SK-N-SH (cell line): ENCODE data around the gene LSP1. TPM values are rescaled to one million over a fixed set of nuclear protein-coding genes. Genes with fewer than 3 reads are reported as not detected.

Experiments
- CTCF ChIA-PET: fragments of 300-600, 350-600 bp; formaldehyde crosslinking; extraction: SDS; loops from one replicate; lab custom pipeline; 2021; lab: Yijun Ruan, JAX
- POLR2A ChIA-PET: fragments of 350-600 bp; sonication (Branson Sonifier 250); formaldehyde crosslinking; extraction: SDS; loops from one replicate; lab custom pipeline; 2020; ENCODE audit warnings: antibody characterized with exemption, inconsistent platforms; lab: Yijun Ruan, JAX
- DNase-seq: peaks from one replicate; pipeline ENCODE4 v3.0.0; 2012
- H2AFZ ChIP-seq: fragments of 200-600 bp; sonication (generic); 2 replicates; pipeline ENCODE4 v1.8.1; 2016; ENCODE audit warnings: antibody characterized with exemption, mild to moderate bottlenecking, low read depth
- H3F3A ChIP-seq: fragments of 200-600 bp; sonication (generic); replicated peaks from 2 replicates; pipeline ENCODE3; 2016; ENCODE audit warnings: antibody characterized with exemption, mild to moderate bottlenecking; ENCODE audit not compliant: insufficient read depth
- H3K27ac ChIP-seq, 2 experiments: fragments of 200-500 bp in 1 of 2; fragments of 200-600 bp in 1 of 2; sonication (Bioruptor generic) in 1 of 2; sonication (generic), shearing (Covaris generic) in 1 of 2; 2 replicates each; pipeline versions ENCODE4 v1.5.1 to v1.6.1; 2014 to 2016; ENCODE audit warnings: low read depth in 2 of 2, inconsistent platforms in 1 of 2, low read length in 1 of 2, mild to moderate bottlenecking in 1 of 2, mixed read lengths in 1 of 2
- H3K27me3 ChIP-seq: fragments of 200-600 bp; sonication (generic), shearing (Covaris generic); 2 replicates; pipeline ENCODE4 v1.6.1; 2016; ENCODE audit warnings: mixed run types; ENCODE audit not compliant: insufficient read depth
- H3K36me3 ChIP-seq, 2 experiments: fragments of 200-500 bp in 1 of 2; fragments of 200-600 bp in 1 of 2; sonication (Bioruptor generic) in 1 of 2; sonication (generic) in 1 of 2; replicated peaks in 1 of 2; 2 replicates each; pipeline versions ENCODE3 to v1.5.1; 2014 to 2016; ENCODE audit warnings: low read length in 1 of 2, mild to moderate bottlenecking in 1 of 2; ENCODE audit not compliant: insufficient read depth in 2 of 2, control insufficient read depth in 1 of 2
- H3K4me1 ChIP-seq, 2 experiments: fragments of 200-500 bp in 1 of 2; fragments of 200-600 bp in 1 of 2; sonication (Bioruptor generic) in 1 of 2; sonication (generic), shearing (Covaris generic) in 1 of 2; 2 replicates each; pipeline versions ENCODE4 v1.5.1 to v1.6.1; 2014 to 2016; ENCODE audit warnings: low read depth in 1 of 2, low read length in 1 of 2, mixed run types in 1 of 2; ENCODE audit not compliant: insufficient read depth in 2 of 2, control insufficient read depth in 1 of 2
- H3K4me2 ChIP-seq: fragments of 200-600 bp; sonication (generic), shearing (Covaris generic); 2 replicates; pipeline ENCODE4 v1.6.1; 2017; ENCODE audit warnings: mixed run types
- H3K4me3 ChIP-seq, 2 experiments: fragments of 200-500 bp in 1 of 2; fragments of 200-600 bp in 1 of 2; sonication (Bioruptor generic) in 1 of 2; sonication (generic), shearing (Covaris generic) in 1 of 2; 2 replicates each; pipeline versions ENCODE4 v1.5.1 to v1.8.1; 2014 to 2016; ENCODE audit warnings: low read depth in 2 of 2, inconsistent platforms in 1 of 2, low read length in 1 of 2, mild to moderate bottlenecking in 1 of 2, mixed read lengths in 1 of 2, moderate library complexity in 1 of 2
- H3K79me2 ChIP-seq: fragments of 200-600 bp; sonication (generic); 2 replicates; pipeline ENCODE4 v1.8.1; 2017; ENCODE audit warnings: mild to moderate bottlenecking; ENCODE audit not compliant: insufficient read depth
- H3K9ac ChIP-seq: fragments of 200-600 bp; sonication (generic); 2 replicates; pipeline ENCODE4 v1.6.1; 2017; ENCODE audit warnings: mixed run types
- H3K9me2 ChIP-seq: fragments of 200-600 bp; sonication (generic); 2 replicates; pipeline ENCODE4 v1.6.1; 2017; ENCODE audit warnings: mixed run types
- H3K9me3 ChIP-seq: fragments of 200-600 bp; sonication (generic); 2 replicates; pipeline ENCODE4 v1.6.1; 2017; ENCODE audit warnings: mixed run types, mild to moderate bottlenecking, moderate library complexity
- H4K20me1 ChIP-seq: fragments of 200-600 bp; sonication (generic); 2 replicates; pipeline ENCODE4 v1.6.1; 2017; ENCODE audit warnings: mild to moderate bottlenecking, mixed run types; ENCODE audit not compliant: insufficient read depth
- CHD2 ChIP-seq: fragments of 150-350 bp; IDR thresholded peaks from 2 replicates; pipeline ENCODE4 v1.6.1; 2018; ENCODE audit warnings: low read length; ENCODE audit not compliant: partially characterized antibody
- ELF1 ChIP-seq: IDR thresholded peaks from 2 replicates; pipeline ENCODE4 v1.4.0; 2012
- FOSL2 ChIP-seq: IDR thresholded peaks from 2 replicates; pipeline ENCODE4 v1.4.0; 2012; ENCODE audit warnings: low read depth, mild to moderate bottlenecking, moderate library complexity, borderline replicate concordance
- FOXM1 ChIP-seq: IDR thresholded peaks from 2 replicates; pipeline ENCODE4 v1.4.0; 2012; ENCODE audit warnings: low read depth, mild to moderate bottlenecking
- GABPA ChIP-seq: IDR thresholded peaks from 2 replicates; pipeline ENCODE4 v1.4.0; 2012; ENCODE audit warnings: low read depth, mild to moderate bottlenecking
- JUND ChIP-seq: IDR thresholded peaks from 2 replicates; pipeline ENCODE4 v1.4.0; 2012
- MEF2A ChIP-seq: IDR thresholded peaks from 2 replicates; pipeline ENCODE4 v1.4.0; 2012; ENCODE audit warnings: low read depth, borderline replicate concordance
- MXI1 ChIP-seq: IDR thresholded peaks from 2 replicates; pipeline ENCODE4 v1.6.1; 2012; ENCODE audit warnings: mild to moderate bottlenecking, low read depth, low read length, improper control_type of control experiment
- NRF1 ChIP-seq: IDR thresholded peaks from 2 replicates; pipeline ENCODE4 v1.6.1; 2012; ENCODE audit warnings: low read depth, mild to moderate bottlenecking, low read length
- PBX3 ChIP-seq: IDR thresholded peaks from 2 replicates; pipeline ENCODE4; 2012
- POLR2AphosphoS5 ChIP-seq: IDR thresholded peaks from 2 replicates; pipeline ENCODE4 v1.6.1; 2012; ENCODE audit warnings: low read depth, low read length
- RAD21 ChIP-seq: IDR thresholded peaks from 2 replicates; pipeline ENCODE4 v1.6.1; 2012; ENCODE audit warnings: mild to moderate bottlenecking, low read length
- RCOR1 ChIP-seq: fragments of 150-350 bp; IDR thresholded peaks from 2 replicates; pipeline ENCODE4 v1.6.1; 2017; ENCODE audit warnings: antibody characterized with exemption, low read length
- REST ChIP-seq: IDR thresholded peaks from 2 replicates; pipeline ENCODE4 v1.6.1; 2012; ENCODE audit warnings: mild to moderate bottlenecking, low read depth, low read length, moderate library complexity
- RFX5 ChIP-seq: IDR thresholded peaks from 2 replicates; pipeline ENCODE4 v1.6.1; 2012; ENCODE audit warnings: mild to moderate bottlenecking, improper control_type of control experiment, low read length
- TAF1 ChIP-seq: IDR thresholded peaks from 2 replicates; pipeline ENCODE4 v1.6.1; 2012; ENCODE audit warnings: low read depth, mild to moderate bottlenecking, low read length, moderate library complexity, borderline replicate concordance
- TCF12 ChIP-seq: IDR thresholded peaks from 2 replicates; pipeline ENCODE4 v1.4.0; 2012
- TEAD4 ChIP-seq: IDR thresholded peaks from 2 replicates; pipeline ENCODE4 v1.4.0; 2012; ENCODE audit warnings: mild to moderate bottlenecking, borderline replicate concordance; ENCODE audit not compliant: insufficient read depth
- USF2 ChIP-seq: fragments of 150-350 bp; IDR thresholded peaks from 2 replicates; pipeline ENCODE4 v1.6.1; 2017; ENCODE audit warnings: antibody characterized with exemption, low read length, low read depth, borderline replicate concordance
- ZBTB33 ChIP-seq: IDR thresholded peaks from 2 replicates; pipeline ENCODE4 v1.4.0; 2012; ENCODE audit warnings: low read depth, borderline replicate concordance
- WGBS: methylation state at CpG from one replicate; pipeline ENCODE4 v1.1.6; 2017; ENCODE audit warnings: low lambda C conversion rate; 5-methylcytosine and 5-hydroxymethylcytosine counted together
- polyA plus RNA-seq, 3 experiments: library from polyadenylated mRNA; depleted of rRNA; stranded (reverse); fragments of >200 nt; gene quantifications; 2 replicates each; pipeline ENCODE4 v1.2.3, GENCODE V29; 2012

LSP1 gene
- polyA plus RNA-seq, 1 of the 3 experiments (the other 2 are of a cell fraction): 0.38 TPM

GRCh38 chr11:1838426-1839144 lies 14.3 kb upstream of the LSP1 start, which contains the start of gene TNNI2:
Gene TNNI2 (plus strand): TSS chr11:1838981. CDS start chr11:1839697, 716 bp downstream.
- Histone ChIP-seq H3K9ac (no peak within 1 kb of the TSS), H2AFZ (no peak within 1 kb of the TSS), H3K4me1 (peaks cover 0 to 30% of the 10 kb centered on the region in 2 experiments; a peak in 1 of 4 replicates), H3K4me2 (no peak within 1 kb of the TSS), H3K36me3 (no peaks in the 10 kb centered on the region), H3K9me3 (no peaks in the 10 kb centered on the region), H3F3A (no peaks in the 10 kb centered on the region), H4K20me1 (no peaks in the 10 kb centered on the region), H3K27ac (peak within 1 kb of the TSS in 1 of 2 experiments; percentile 60; a peak in 1 of 4 replicates), H3K27me3 (no peaks in the 10 kb centered on the region)
- 85% methylated on average over 5 of the region's 32 CpGs for WGBS
- POLR2A ChIA-PET: no interaction called here
- CTCF ChIA-PET: interaction anchor here (0.6 to 20.8 kb wide), 17 partner anchors 9 to 311 kb away, joined by 3 to 478 read pairs (median 4); partner anchors contain the start of genes IGF2 and PRR33
- TF ChIP-seq RFX5 (no peak), ELF1 (no peak), NRF1 (no peak), FOSL2 (no peak), ZBTB33 (no peak), RCOR1 (no peak), FOXM1 (no peak), GABPA (no peak), CHD2 (no peak)
- TF ChIP-seq, all 33 proteins: peak for 0
- no peak for DNase-seq
- no peaks in the 10 kb centered on the region for H3K9me2 ChIP-seq
- H3K79me2 ChIP-seq: no peaks in the 10 kb centered on the region
- H3K4me3 ChIP-seq: no peak within 1 kb of the TSS

GRCh38 chr11:1839204-1839923 lies 13.5 kb upstream of the LSP1 start:
- ChIA-PET CTCF (interaction anchor here (1.0 to 20.8 kb wide), 12 partner anchors 8 to 311 kb away, joined by 3 to 478 read pairs (median 9); partner anchors contain the start of gene IGF2), POLR2A (no interaction called here)
- DNase-seq: no peak
- no peak overlapping the region for H3K27ac ChIP-seq
- 78% methylated on average over 11 of the region's 12 CpGs for WGBS
- H2AFZ ChIP-seq: no peak overlapping the region
- no peak overlapping the region for H3K9ac ChIP-seq
- no peaks in the 10 kb centered on the region for H3K27me3 ChIP-seq
- no peaks in the 10 kb centered on the region for H4K20me1 ChIP-seq
- peaks cover 0 to 23% of the 10 kb centered on the region in 2 experiments; a peak in 1 of 4 replicates for H3K4me1 ChIP-seq
- H3K9me3 ChIP-seq: no peaks in the 10 kb centered on the region
- no peak overlapping the region for H3K4me2 ChIP-seq
- H3K36me3 ChIP-seq: no peaks in the 10 kb centered on the region
- no peaks in the 10 kb centered on the region for H3K9me2 ChIP-seq
- H3F3A ChIP-seq: no peaks in the 10 kb centered on the region
- no peaks in the 10 kb centered on the region for H3K79me2 ChIP-seq
- no peak overlapping the region for H3K4me3 ChIP-seq
- no peak for TF ChIP-seq REST
- TF ChIP-seq GABPA: no peak
- TF ChIP-seq TEAD4: no peak
- no peak for TF ChIP-seq FOSL2
- no peak for TF ChIP-seq TCF12
- no peak for TF ChIP-seq RAD21
- TF ChIP-seq TAF1: no peak
- TF ChIP-seq USF2: no peak
- no peak for TF ChIP-seq POLR2AphosphoS5
- no peak for TF ChIP-seq MXI1
- TF ChIP-seq MEF2A: no peak
- no peak for TF ChIP-seq JUND
- TF ChIP-seq PBX3: no peak
- no peak for TF ChIP-seq ELF1
